GM23338 (cell line): ENCODE data around the gene CSF1R. TPM values are rescaled to one million over a fixed set of nuclear protein-coding genes. Genes with fewer than 3 reads are reported as not detected.

ENCODE experiments used
- ATAC-seq: fragments of 200-7000 bp; cut with Tn5 transposase; 3 replicates; pipeline ENCODE4 v1.9.1; 2020
- DNase-seq: peaks from one replicate; pipeline ENCODE4 v3.0.0-alpha.2; 2015; ENCODE audit warnings: low spot score
- H2AFZ ChIP-seq: fragments of 200-600 bp; sonication (generic); 2 replicates; pipeline ENCODE4 v1.8.0; 2016; ENCODE audit warnings: antibody characterized with exemption, mild to moderate bottlenecking, moderate library complexity
- H3F3A ChIP-seq: fragments of 200-600 bp; sonication (generic); replicated peaks from 2 replicates; pipeline ENCODE4 v1.8.0; 2017; ENCODE audit warnings: antibody characterized with exemption, mixed run types, low read depth
- H3K27ac ChIP-seq: fragments of 200-600 bp; sonication (generic); 2 replicates; pipeline ENCODE4 v1.6.1; 2016; ENCODE audit warnings: low read depth
- H3K27me3 ChIP-seq: fragments of 200-600 bp; sonication (generic); 2 replicates; pipeline ENCODE4 v1.8.0; 2016; ENCODE audit warnings: mild to moderate bottlenecking, mixed run types, moderate library complexity; ENCODE audit not compliant: insufficient read depth
- H3K36me3 ChIP-seq: fragments of 200-600 bp; sonication (generic); 2 replicates; pipeline ENCODE4 v1.8.0; 2016; ENCODE audit warnings: mild to moderate bottlenecking; ENCODE audit not compliant: insufficient read depth
- H3K4me1 ChIP-seq: fragments of 200-600 bp; sonication (generic); 2 replicates; pipeline ENCODE4 v1.8.0; 2016; ENCODE audit warnings: mild to moderate bottlenecking, moderate library complexity; ENCODE audit not compliant: insufficient read depth
- H3K4me2 ChIP-seq: fragments of 200-600 bp; sonication (generic); 2 replicates; pipeline ENCODE4 v1.7.1; 2017; ENCODE audit warnings: mixed run types
- H3K4me3 ChIP-seq: fragments of 200-600 bp; sonication (generic); 2 replicates; pipeline ENCODE4 v1.6.1; 2016; ENCODE audit warnings: mixed run types
- H3K79me2 ChIP-seq: fragments of 200-600 bp; sonication (generic); replicated peaks from 2 replicates; pipeline ENCODE4 v1.8.0; 2017; ENCODE audit warnings: mild to moderate bottlenecking; ENCODE audit not compliant: insufficient read depth
- H3K9me2 ChIP-seq: fragments of 200-600 bp; sonication (generic); 2 replicates; pipeline ENCODE4 v1.8.0; 2017; ENCODE audit not compliant: insufficient read depth
- H4K20me1 ChIP-seq: fragments of 200-600 bp; sonication (generic); replicated peaks from 2 replicates; pipeline ENCODE4 v1.8.0; 2017; ENCODE audit warnings: mild to moderate bottlenecking; ENCODE audit not compliant: insufficient read depth
- H3K27ac Mint-ChIP-seq: 2 replicates; pipeline ENCODE4 v1.8.0; 2020; ENCODE audit warnings: inconsistent platforms, mild to moderate bottlenecking, moderate library complexity, mixed read lengths
- H3K27me3 Mint-ChIP-seq: 3 replicates; pipeline ENCODE4 v1.8.0; 2022; ENCODE audit warnings: low read depth, mild to moderate bottlenecking, moderate library complexity, mixed read lengths, inconsistent platforms; ENCODE audit not compliant: insufficient read depth, poor library complexity
- H3K36me3 Mint-ChIP-seq: 3 replicates; pipeline ENCODE4 v1.8.0; 2021; ENCODE audit warnings: low read depth, mild to moderate bottlenecking, inconsistent platforms, moderate library complexity, mixed read lengths
- H3K4me1 Mint-ChIP-seq: 3 replicates; pipeline ENCODE4 v1.8.0; 2020; ENCODE audit warnings: mild to moderate bottlenecking, inconsistent platforms, mixed read lengths
- H3K4me3 Mint-ChIP-seq: 3 replicates; pipeline ENCODE4 v1.8.0; 2021; ENCODE audit warnings: moderate library complexity, mild to moderate bottlenecking, inconsistent platforms, mixed read lengths
- H3K9me3 Mint-ChIP-seq: 3 replicates; pipeline ENCODE4 v1.8.0; 2020; ENCODE audit warnings: moderate library complexity, mild to moderate bottlenecking, inconsistent platforms, mixed read lengths
- CREB1 ChIP-seq: fragments of 250-450 bp; sonication (Bioruptor Pico); IDR thresholded peaks from 2 replicates; pipeline ENCODE4 v1.5.0; 2020; ENCODE audit warnings: low read depth, mild to moderate bottlenecking, moderate library complexity
- CTCF ChIP-seq, 2 experiments: fragments of 200-600 bp in 1 of 2; sonication (generic) in 1 of 2; conservative IDR thresholded peaks; 2 replicates each; pipeline versions ENCODE4 v1.5.1 to v1.6.1; 2016 to 2017; ENCODE audit warnings: antibody characterized with exemption in 2 of 2, low read depth in 2 of 2, mild to moderate bottlenecking in 2 of 2, moderate library complexity in 1 of 2
- ETS1 ChIP-seq: IDR thresholded peaks from 2 replicates; pipeline ENCODE4 v1.6.1; 2016; ENCODE audit warnings: antibody characterized with exemption
- EZH2 ChIP-seq: fragments of 200-600 bp; sonication (generic); IDR thresholded peaks from one replicate; pipeline ENCODE4 v1.8.0; 2017; ENCODE audit warnings: antibody characterized with exemption, mild to moderate bottlenecking, low read depth; ENCODE audit not compliant: unreplicated experiment
- EZH2phosphoT487 ChIP-seq: fragments of 200-600 bp; sonication (generic); IDR thresholded peaks from one replicate; pipeline ENCODE4 v1.8.1; 2018; ENCODE audit warnings: antibody characterized with exemption; ENCODE audit not compliant: unreplicated experiment
- JUNB ChIP-seq: IDR thresholded peaks from one replicate; pipeline ENCODE4 v1.6.1; 2016; ENCODE audit warnings: antibody characterized with exemption; ENCODE audit not compliant: unreplicated experiment
- NANOG ChIP-seq: IDR thresholded peaks from 2 replicates; pipeline ENCODE4 v1.6.1; 2016; ENCODE audit warnings: antibody characterized with exemption, borderline replicate concordance
- POLR2AphosphoS5 ChIP-seq: IDR thresholded peaks from 2 replicates; pipeline ENCODE4 v1.6.1; 2016; ENCODE audit warnings: antibody characterized with exemption, low read depth
- REST ChIP-seq: IDR thresholded peaks from one replicate; pipeline ENCODE4 v1.6.1; 2018; ENCODE audit warnings: antibody characterized with exemption; ENCODE audit not compliant: unreplicated experiment
- STAT1 ChIP-seq: IDR thresholded peaks from one replicate; pipeline ENCODE4 v1.6.1; 2016; ENCODE audit warnings: antibody characterized with exemption; ENCODE audit not compliant: unreplicated experiment
- ZNF114 ChIP-seq: fragments of 250-450 bp; sonication (Bioruptor Pico); IDR thresholded peaks from 2 replicates; pipeline ENCODE4 v1.5.0; 2020; ENCODE audit warnings: mild to moderate bottlenecking, moderate library complexity
- ZNF331 ChIP-seq: fragments of 250-450 bp; sonication (Bioruptor Pico); IDR thresholded peaks from 2 replicates; pipeline ENCODE4 v1.5.0; 2020; ENCODE audit warnings: low read depth, mild to moderate bottlenecking, moderate library complexity
- polyA plus RNA-seq: library from polyadenylated mRNA; unstranded; fragments of >200 nt; fragmentation: Nextera tagmentation; extraction: Ambion mirVana; gene quantifications from 2 replicates; pipeline ENCODE4 v1.2.1, GENCODE V29; 2016
- total RNA-seq: library from RNA; depleted of rRNA; stranded (reverse); fragments of >200 nt; shearing (Covaris generic); gene quantifications from 2 replicates; pipeline ENCODE4 v1.2.3, GENCODE V29; 2014
- TF ChIP-seq, protein P1 (sequence below): fragments of 250-450 bp; sonication (Bioruptor Pico); IDR thresholded peaks from 2 replicates; pipeline ENCODE4 v1.5.0; 2020; ENCODE audit warnings: mild to moderate bottlenecking, moderate library complexity

CSF1R gene
- total and polyA plus RNA-seq, 2 experiments from 2014 or later = 0.21 TPM; not detected in 1

GRCh38 chr5:150085191-150085912 is 1.0 kb downstream of the CSF1R start:
- TF ChIP-seq REST = no peak
- no peak for TF ChIP-seq EZH2phosphoT487
- no peak for TF ChIP-seq ZNF331
- TF ChIP-seq POLR2AphosphoS5 = no peak
- TF ChIP-seq ETS1 = no peak
- no peak for TF ChIP-seq NANOG
- TF ChIP-seq STAT1 = no peak
- TF ChIP-seq, protein P1, sequence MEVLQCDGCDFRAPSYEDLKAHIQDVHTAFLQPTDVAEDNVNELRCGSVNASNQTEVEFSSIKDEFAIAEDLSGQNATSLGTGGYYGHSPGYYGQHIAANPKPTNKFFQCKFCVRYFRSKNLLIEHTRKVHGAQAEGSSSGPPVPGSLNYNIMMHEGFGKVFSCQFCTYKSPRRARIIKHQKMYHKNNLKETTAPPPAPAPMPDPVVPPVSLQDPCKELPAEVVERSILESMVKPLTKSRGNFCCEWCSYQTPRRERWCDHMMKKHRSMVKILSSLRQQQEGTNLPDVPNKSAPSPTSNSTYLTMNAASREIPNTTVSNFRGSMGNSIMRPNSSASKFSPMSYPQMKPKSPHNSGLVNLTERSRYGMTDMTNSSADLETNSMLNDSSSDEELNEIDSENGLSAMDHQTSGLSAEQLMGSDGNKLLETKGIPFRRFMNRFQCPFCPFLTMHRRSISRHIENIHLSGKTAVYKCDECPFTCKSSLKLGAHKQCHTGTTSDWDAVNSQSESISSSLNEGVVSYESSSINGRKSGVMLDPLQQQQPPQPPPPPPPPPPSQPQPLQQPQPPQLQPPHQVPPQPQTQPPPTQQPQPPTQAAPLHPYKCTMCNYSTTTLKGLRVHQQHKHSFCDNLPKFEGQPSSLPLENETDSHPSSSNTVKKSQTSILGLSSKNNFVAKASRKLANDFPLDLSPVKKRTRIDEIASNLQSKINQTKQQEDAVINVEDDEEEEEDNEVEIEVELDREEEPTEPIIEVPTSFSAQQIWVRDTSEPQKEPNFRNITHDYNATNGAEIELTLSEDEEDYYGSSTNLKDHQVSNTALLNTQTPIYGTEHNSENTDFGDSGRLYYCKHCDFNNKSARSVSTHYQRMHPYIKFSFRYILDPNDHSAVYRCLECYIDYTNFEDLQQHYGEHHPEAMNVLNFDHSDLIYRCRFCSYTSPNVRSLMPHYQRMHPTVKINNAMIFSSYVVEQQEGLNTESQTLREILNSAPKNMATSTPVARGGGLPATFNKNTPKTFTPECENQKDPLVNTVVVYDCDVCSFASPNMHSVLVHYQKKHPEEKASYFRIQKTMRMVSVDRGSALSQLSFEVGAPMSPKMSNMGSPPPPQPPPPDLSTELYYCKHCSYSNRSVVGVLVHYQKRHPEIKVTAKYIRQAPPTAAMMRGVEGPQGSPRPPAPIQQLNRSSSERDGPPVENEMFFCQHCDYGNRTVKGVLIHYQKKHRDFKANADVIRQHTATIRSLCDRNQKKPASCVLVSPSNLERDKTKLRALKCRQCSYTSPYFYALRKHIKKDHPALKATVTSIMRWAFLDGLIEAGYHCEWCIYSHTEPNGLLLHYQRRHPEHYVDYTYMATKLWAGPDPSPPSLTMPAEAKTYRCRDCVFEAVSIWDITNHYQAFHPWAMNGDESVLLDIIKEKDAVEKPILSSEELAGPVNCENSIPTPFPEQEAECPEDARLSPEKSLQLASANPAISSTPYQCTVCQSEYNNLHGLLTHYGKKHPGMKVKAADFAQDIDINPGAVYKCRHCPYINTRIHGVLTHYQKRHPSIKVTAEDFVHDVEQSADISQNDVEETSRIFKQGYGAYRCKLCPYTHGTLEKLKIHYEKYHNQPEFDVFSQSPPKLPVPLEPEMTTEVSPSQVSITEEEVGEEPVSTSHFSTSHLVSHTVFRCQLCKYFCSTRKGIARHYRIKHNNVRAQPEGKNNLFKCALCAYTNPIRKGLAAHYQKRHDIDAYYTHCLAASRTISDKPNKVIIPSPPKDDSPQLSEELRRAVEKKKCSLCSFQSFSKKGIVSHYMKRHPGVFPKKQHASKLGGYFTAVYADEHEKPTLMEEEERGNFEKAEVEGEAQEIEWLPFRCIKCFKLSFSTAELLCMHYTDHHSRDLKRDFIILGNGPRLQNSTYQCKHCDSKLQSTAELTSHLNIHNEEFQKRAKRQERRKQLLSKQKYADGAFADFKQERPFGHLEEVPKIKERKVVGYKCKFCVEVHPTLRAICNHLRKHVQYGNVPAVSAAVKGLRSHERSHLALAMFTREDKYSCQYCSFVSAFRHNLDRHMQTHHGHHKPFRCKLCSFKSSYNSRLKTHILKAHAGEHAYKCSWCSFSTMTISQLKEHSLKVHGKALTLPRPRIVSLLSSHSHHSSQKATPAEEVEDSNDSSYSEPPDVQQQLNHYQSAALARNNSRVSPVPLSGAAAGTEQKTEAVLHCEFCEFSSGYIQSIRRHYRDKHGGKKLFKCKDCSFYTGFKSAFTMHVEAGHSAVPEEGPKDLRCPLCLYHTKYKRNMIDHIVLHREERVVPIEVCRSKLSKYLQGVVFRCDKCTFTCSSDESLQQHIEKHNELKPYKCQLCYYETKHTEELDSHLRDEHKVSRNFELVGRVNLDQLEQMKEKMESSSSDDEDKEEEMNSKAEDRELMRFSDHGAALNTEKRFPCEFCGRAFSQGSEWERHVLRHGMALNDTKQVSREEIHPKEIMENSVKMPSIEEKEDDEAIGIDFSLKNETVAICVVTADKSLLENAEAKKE (CRISPR knock-in tag) = no peak
- no peak for TF ChIP-seq ZNF114
- TF ChIP-seq CREB1 = no peak
- TF ChIP-seq EZH2 = no peak
- no peak for TF ChIP-seq CTCF (conservative IDR thresholded peaks at IDR 0.05; ENCODE audit: low read depth in 2 of 2)
- no peak for TF ChIP-seq JUNB
- Histone ChIP-seq H3K27me3 (no peaks in the 10 kb centered on the region), H4K20me1 (no peaks in the 10 kb centered on the region), H3K4me1 (peaks cover 12% of the 10 kb centered on the region), H3K79me2 (no peaks in the 10 kb centered on the region), H2AFZ (no peak overlapping the region), H3K36me3 (no peaks in the 10 kb centered on the region), H3K9me2 (no peaks in the 10 kb centered on the region), H3K27ac (no peak overlapping the region), H3K4me3 (no peak overlapping the region), H3F3A (no peaks in the 10 kb centered on the region), H3K4me2 (no peak overlapping the region)
- Mint-ChIP-seq H3K27me3 (peaks cover 4% of the 10 kb centered on the region), H3K4me1 (peaks cover 8% of the 10 kb centered on the region; the same call in 2 of the 3 replicates), H3K4me3 (no peak overlapping the region), H3K9me3 (no peaks in the 10 kb centered on the region), H3K36me3 (no peaks in the 10 kb centered on the region), H3K27ac (no peak overlapping the region; the same call in 1 of the 2 replicates)
- no peak for ATAC-seq
- DNase-seq = no peak
